ENCODE results near the gene NR0B2.

- TF ChIP-seq POLR2A (IDR thresholded peaks at IDR 0.05) (no peak), POLR2AphosphoS5 (IDR thresholded peaks at IDR 0.05) (no peak), EP300 (IDR thresholded peaks at IDR 0.05) (no peak)
- TF ChIP-seq, protein P1, sequence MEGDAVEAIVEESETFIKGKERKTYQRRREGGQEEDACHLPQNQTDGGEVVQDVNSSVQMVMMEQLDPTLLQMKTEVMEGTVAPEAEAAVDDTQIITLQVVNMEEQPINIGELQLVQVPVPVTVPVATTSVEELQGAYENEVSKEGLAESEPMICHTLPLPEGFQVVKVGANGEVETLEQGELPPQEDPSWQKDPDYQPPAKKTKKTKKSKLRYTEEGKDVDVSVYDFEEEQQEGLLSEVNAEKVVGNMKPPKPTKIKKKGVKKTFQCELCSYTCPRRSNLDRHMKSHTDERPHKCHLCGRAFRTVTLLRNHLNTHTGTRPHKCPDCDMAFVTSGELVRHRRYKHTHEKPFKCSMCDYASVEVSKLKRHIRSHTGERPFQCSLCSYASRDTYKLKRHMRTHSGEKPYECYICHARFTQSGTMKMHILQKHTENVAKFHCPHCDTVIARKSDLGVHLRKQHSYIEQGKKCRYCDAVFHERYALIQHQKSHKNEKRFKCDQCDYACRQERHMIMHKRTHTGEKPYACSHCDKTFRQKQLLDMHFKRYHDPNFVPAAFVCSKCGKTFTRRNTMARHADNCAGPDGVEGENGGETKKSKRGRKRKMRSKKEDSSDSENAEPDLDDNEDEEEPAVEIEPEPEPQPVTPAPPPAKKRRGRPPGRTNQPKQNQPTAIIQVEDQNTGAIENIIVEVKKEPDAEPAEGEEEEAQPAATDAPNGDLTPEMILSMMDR (IDR thresholded peaks at IDR 0.05) = no peak
These were observed 23.3 kb downstream of the NR0B2 start for GRCh38 chr1:26890467-26890796.
